SK-N-MC (cell line): ENCODE results near the gene HGS.

Experiments
- DNase-seq: peaks from one replicate; pipeline ENCODE4 v3.0.0-alpha.2; 2011; ENCODE audit warnings: low read depth, low spot score
- H3K27ac ChIP-seq: fragments of 200-600 bp; sonication (generic); 2 replicates; pipeline ENCODE4 v1.5.1; 2016; ENCODE audit warnings: mixed run types
- H3K36me3 ChIP-seq: fragments of 200-600 bp; sonication (generic); 2 replicates; pipeline ENCODE4 v1.6.1; 2017; ENCODE audit warnings: antibody characterized with exemption, low read length, mixed read lengths; ENCODE audit not compliant: insufficient read depth
- H3K4me3 ChIP-seq: fragments of 200-600 bp; sonication (generic); 2 replicates; pipeline ENCODE4 v1.5.1; 2016
- H3K9ac ChIP-seq: fragments of 200-600 bp; sonication (generic); 2 replicates; pipeline ENCODE4 v1.8.0; 2017; ENCODE audit warnings: mixed run types, mixed read lengths; ENCODE audit not compliant: insufficient read length
- H3K9me3 ChIP-seq: fragments of 200-600 bp; sonication (generic); 2 replicates; pipeline ENCODE4 v1.6.1; 2017; ENCODE audit warnings: low read depth, mild to moderate bottlenecking, antibody characterized with exemption, low read length, moderate library complexity, mixed read lengths
- EZH2 ChIP-seq: fragments of 200-600 bp; sonication (generic); IDR thresholded peaks from one replicate; pipeline ENCODE4 v1.6.1; 2017; ENCODE audit warnings: antibody characterized with exemption
- FOXP2 ChIP-seq: optimal IDR thresholded peaks from 2 replicates; pipeline ENCODE3; 2011; ENCODE audit warnings: mild to moderate bottlenecking, moderate library complexity; ENCODE audit not compliant: insufficient read depth; ENCODE audit errors: extremely low read length, control extremely low read depth
- POLR2AphosphoS5 ChIP-seq: IDR thresholded peaks from 2 replicates; pipeline ENCODE4 v1.6.1; 2012; ENCODE audit warnings: mild to moderate bottlenecking, low read depth, low read length, borderline replicate concordance

The HGS gene

DNA sequence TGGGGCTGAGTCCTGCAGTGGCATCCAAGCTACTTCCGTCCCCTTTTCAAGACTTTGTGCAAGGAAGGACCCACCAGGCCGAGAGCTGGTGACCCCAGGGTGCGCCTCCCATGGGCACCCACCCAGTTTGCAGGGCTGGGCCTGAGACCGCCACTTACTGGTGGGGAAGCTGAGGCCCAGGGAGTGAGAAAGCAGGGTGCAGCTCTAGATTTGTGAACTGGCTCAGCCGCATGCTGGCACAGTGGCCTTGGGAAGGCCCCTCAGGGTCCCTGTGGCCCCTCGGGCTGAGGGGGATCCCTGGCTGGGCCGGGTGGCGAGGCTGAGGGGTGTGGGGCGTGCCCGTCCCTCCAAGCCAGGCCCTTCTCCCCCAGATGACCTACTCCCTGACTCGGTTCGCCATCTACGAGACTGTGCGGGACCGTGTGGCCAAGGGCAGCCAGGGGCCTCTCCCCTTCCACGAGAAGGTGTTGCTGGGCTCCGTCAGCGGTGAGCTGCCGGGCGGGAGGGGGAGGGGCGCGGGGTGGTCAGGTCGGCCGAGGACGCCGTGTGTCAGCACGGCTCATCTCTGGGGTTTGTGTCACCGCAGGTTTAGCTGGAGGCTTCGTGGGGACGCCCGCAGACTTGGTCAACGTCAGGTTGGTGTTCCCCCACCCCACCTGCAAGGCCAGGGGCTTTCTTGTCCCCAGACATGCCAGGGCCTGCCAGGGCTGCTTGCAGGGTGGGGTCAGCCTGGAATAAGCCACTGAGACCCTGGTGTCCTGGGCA, 31.5 kb downstream of the HGS start:
- Histone ChIP-seq H3K9ac (no peak overlapping the region), H3K36me3 (no peaks in the 10 kb centered on the region; the same call in 1 of the 2 replicates), H3K27ac (no peak overlapping the region), H3K9me3 (no peaks in the 10 kb centered on the region), H3K4me3 (no peak overlapping the region)
- TF ChIP-seq POLR2AphosphoS5 (no peak), EZH2 (no peak), FOXP2 (no peak)
- no peak for DNase-seq

DNA sequence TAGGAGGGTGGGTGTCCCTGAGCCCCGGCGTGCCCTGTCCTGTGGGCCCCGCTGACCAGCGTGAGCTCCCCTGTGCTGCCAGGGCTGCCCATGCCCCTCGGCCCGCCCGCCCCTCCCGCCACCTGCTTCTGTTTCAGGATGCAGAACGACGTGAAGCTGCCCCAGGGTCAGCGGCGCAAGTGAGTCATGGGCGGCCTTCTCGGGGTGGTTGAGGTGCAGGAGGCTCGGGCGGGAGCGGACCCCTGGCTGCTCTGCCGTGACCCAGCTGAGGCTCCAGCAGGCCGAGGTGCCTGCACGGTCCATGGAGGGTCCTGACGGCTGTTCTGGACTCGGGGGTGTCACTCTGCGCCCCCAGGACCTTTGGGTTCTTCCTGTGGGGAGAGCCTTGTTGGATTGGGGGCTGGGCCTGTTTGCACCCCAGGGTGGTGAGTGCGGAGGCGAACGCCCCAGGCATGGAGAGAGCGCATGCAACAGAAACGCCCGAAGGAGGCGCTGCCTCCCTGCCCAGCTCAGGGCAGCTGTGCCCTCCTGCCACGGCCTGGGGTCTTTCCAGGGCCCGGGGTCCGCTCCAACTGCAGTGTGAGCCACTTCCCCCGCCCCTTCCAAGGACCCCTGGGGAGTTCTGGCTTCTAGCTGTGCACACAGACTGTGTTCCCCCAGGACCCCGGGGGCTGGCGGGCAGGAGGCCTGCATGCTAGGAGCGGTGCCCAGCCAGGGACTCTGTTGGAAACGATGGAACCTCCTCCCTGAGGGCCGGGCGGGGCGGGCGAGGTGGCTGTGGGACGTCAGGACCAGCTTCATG, 32.3 kb downstream of the HGS start:
- Histone ChIP-seq H3K27ac (no peak overlapping the region), H3K36me3 (no peaks in the 10 kb centered on the region; the same call in 1 of the 2 replicates)
- DNase-seq, result no peak

DNA sequence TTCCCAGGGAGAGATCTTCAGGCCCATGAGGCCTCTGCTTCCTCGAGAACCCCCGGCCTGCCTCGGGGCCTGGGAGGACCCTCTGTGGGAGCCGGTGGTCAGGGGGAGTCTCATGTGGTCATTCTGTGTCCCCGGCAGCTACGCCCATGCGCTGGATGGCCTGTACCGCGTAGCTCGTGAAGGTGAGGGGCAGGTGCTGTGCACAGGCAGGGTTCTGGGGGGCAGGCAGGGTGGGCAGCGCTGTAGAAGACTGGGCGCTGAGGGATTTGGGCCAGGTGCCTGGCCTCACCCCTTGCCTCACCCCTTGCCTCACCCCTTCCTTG, 32.8 kb downstream of the HGS start:
- Histone ChIP-seq H3K27ac (no peak overlapping the region), H3K9ac (no peak overlapping the region), H3K36me3 (no peaks in the 10 kb centered on the region; the same call in 1 of the 2 replicates), H3K4me3 (no peak overlapping the region), H3K9me3 (no peaks in the 10 kb centered on the region)
- DNase-seq, result no peak
- no peak for TF ChIP-seq EZH2
- no peak for TF ChIP-seq FOXP2
- TF ChIP-seq POLR2AphosphoS5, result no peak

More for the DNA sequence above, 32.3 kb downstream of the HGS start:
- Histone ChIP-seq H3K9me3 (no peaks in the 10 kb centered on the region), H3K4me3 (no peak overlapping the region), H3K9ac (no peak overlapping the region)
- no peak for TF ChIP-seq EZH2
- no peak for TF ChIP-seq POLR2AphosphoS5
- no peak for TF ChIP-seq FOXP2

DNA sequence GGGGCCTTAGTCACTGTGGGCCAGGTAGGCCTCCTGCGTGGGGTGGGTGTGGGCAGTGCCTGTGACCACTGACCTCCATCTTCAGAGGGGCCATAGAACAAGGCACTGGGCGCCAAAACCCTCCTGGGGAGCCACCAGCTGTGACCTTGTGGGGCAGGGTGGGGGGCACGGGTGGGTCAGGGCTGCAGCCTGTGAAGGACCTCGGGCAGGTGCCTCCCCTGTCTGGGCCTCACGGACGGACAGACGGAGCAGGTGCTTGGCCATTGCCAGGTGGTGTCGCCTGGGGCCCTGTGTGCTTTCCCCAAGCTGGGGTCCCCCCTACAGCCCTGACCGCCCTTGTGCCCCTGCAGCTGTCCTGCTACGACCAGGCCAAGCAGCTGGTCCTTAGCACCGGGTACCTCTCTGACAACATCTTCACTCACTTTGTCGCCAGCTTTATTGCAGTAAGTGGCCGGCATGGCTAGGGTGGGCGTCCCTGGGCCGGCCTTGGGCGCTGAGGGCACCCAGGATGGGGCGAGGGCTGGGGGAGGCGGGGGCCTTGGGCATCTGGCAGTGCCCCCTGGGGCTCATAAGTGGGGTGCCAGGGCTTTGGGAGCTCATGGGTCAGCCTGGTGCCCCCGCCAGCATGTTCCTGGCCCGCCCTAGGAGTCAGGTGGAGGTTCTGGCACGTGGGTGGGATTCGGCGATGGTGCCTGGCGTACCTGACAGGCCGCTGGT, 33.4 kb downstream of the HGS start:
- no peak for DNase-seq
- Histone ChIP-seq H3K36me3 (no peaks in the 10 kb centered on the region; the same call in 1 of the 2 replicates), H3K4me3 (no peak overlapping the region), H3K9ac (no peak overlapping the region), H3K27ac (no peak overlapping the region), H3K9me3 (no peaks in the 10 kb centered on the region)
- TF ChIP-seq EZH2 (no peak), FOXP2 (no peak), POLR2AphosphoS5 (no peak)

DNA sequence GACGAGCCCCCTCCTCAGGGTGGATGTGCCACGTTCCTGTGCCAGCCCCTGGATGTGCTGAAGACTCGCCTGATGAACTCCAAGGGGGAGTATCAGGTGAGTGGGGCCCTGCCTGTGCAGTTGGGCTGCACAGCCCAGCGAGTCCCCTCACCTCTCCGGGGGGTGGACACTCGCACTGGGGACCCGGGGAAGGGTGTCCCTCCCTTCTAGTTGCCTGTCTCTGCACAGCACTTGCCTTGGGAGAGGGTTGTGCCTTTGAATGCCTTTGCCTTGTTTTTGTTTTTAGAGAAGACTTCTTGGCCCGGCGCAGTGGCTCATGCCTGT, 33.9 kb downstream of the HGS start:
- Histone ChIP-seq H3K9me3 (no peaks in the 10 kb centered on the region), H3K27ac (no peak overlapping the region), H3K9ac (no peak overlapping the region), H3K4me3 (no peak overlapping the region), H3K36me3 (no peaks in the 10 kb centered on the region; the same call in 1 of the 2 replicates)
- DNase-seq, result no peak
- TF ChIP-seq POLR2AphosphoS5, result no peak
- TF ChIP-seq FOXP2, result no peak
- TF ChIP-seq EZH2, result no peak

DNA sequence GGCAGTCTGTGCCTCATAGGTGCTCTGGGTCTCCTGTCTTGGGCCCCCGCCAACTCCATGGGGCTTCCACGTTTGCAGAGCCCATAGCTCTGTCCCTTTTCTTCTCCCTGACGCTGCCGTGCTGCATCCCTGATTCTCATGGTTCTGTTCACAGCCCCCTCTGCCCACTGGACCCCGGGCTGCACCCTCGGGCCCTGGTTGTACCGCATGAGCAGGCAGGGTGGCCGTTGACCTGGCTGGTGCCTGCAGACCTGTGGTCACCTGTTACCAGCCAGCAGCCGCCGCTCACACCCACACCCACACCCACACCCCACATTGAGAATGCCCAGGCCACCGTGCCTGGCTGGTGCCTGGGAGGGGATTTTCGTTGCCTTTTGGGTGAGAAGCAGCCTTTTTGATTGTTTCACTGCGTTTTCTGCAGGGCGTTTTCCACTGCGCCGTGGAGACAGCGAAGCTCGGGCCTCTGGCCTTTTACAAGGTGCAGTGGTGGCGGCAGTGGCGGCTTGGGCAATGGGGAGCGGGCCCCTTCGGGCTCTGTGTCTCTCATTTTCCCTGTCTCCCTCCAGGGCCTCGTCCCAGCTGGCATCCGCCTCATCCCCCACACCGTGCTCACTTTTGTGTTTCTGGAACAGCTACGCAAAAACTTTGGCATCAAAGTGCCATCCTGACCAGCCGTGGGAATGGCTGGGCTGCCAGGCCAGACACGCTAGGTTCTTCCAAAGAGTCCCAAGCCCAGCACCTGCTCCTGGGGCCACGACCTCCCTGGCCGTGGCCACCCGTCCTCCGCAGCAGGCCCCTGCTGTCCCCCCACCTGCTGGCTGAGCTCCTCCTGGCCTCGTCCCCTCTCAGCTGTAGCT, 35.8 kb downstream of the HGS start:
- H3K36me3 ChIP-seq, result no peaks in the 10 kb centered on the region; the same call in 1 of the 2 replicates

DNA sequence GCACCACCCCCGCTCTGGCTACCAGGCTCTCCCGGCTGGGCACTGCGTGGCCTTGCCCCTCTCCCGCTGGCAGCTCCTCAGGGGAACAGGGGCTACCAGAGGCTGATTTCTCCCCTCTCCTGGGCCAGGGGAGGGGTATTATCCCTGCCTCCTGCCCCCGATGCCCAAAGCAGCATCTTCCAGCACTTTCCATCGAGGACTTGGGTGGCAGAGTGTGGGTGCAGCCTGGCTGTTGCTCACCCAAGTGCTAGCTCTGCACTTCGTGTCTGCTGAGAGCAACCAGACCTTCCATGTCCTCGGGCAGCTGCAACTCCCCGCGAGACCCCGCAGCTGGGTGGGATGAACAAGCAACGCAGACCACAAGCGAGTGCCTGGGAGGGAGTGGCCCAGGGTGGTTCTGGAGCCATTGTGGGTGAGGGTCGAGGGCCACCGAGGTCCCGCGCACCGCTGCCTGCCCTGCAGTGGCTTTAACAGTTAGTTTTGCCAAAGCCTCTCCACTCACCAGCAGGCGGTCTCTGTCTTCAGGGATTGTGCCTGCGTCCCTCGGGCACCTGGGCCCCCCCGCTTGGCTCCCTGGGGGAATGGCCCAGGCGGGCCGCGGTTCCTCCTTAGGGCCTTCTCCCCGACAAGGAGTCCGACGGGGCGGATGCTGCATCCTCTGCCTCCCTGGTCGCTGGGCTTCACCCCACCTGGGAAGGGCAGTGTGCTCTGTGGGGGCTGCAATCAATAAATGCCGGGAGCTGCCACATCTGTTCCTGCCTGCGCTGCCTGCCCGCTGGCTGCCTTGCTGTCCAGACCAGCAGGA, 36.7 kb downstream of the HGS start:
- no peak overlapping the region for H3K4me3 ChIP-seq
- no peak for DNase-seq
- no peaks in the 10 kb centered on the region for H3K9me3 ChIP-seq
- no peak for TF ChIP-seq EZH2
- no peak for TF ChIP-seq FOXP2
- no peak; the same call in 1 of the 2 replicates for TF ChIP-seq POLR2AphosphoS5
- no peak overlapping the region for H3K27ac ChIP-seq
- no peaks in the 10 kb centered on the region; the same call in 1 of the 2 replicates for H3K36me3 ChIP-seq
- no peak overlapping the region for H3K9ac ChIP-seq

More for the DNA sequence above, 35.8 kb downstream of the HGS start:
- Histone ChIP-seq H3K4me3 (no peak overlapping the region), H3K9ac (no peak overlapping the region), H3K27ac (no peak overlapping the region), H3K9me3 (no peaks in the 10 kb centered on the region)
- TF ChIP-seq FOXP2, result no peak
- TF ChIP-seq POLR2AphosphoS5, result no peak
- DNase-seq, result no peak
